22Rv1 (cell line): Measurements from ENCODE around the gene TBC1D22A.
A peak's percentile ranks its signal among the peaks of the same experiment; 100 is the strongest.

ENCODE experiments used
- H3K27ac ChIP-seq: fragments of 450-650 bp; 2 replicates; pipeline ENCODE4 v1.5.1; 2017
- CTCF ChIP-seq: fragments of 450-650 bp; IDR thresholded peaks from 2 replicates; pipeline ENCODE4 v1.5.1; 2017; ENCODE audit warnings: mild to moderate bottlenecking
- ZFX ChIP-seq: fragments of 450-650 bp; IDR thresholded peaks from 2 replicates; pipeline ENCODE4 v1.6.1; 2017; ENCODE audit warnings: antibody characterized with exemption, borderline replicate concordance

The TBC1D22A gene

GRCh38 chr22:46749682-46750529 is 12.5 kb upstream of the TBC1D22A start:
- H3K27ac ChIP-seq, result no peak overlapping the region
- TF ChIP-seq ZFX, result no peak

GRCh38 chr22:46750530-46750800 is 12.0 kb upstream of the TBC1D22A start:
- no peak overlapping the region for H3K27ac ChIP-seq

DNA sequence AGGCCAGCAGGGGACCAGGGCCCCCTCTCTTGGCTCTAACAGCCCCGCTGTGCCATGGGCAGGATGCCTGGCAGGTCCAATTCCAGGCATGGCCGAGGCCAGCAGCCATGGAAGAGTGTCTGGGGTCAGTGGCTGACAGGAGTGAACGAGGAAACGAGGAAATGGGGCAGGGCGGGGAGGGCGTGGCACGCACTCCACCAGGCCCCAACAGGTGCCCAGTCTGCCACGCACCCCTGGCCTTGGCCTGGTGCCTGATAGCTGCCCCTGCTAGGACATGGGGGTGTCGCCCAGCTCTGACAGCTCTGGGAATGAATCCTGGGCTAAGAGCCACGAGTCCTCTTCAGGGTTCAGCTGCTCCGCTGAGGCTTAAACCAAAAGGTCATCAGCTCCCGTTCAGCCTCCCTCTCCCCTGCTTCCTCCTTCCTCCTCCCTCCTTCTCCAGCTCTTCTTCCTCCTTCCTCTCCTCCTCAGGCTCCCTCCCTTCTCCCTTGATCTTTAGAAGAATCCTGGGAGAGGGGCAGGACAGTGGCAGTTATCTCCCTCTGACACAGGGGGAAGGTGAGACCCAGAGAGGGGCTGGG is 11.5 kb upstream of the TBC1D22A start:
- TF ChIP-seq ZFX (no peak), CTCF (no peak)
- no peak overlapping the region for H3K27ac ChIP-seq

More at GRCh38 chr22:46750530-46750800, 12.0 kb upstream of the TBC1D22A start:
- TF ChIP-seq CTCF (no peak), ZFX (no peak)

DNA sequence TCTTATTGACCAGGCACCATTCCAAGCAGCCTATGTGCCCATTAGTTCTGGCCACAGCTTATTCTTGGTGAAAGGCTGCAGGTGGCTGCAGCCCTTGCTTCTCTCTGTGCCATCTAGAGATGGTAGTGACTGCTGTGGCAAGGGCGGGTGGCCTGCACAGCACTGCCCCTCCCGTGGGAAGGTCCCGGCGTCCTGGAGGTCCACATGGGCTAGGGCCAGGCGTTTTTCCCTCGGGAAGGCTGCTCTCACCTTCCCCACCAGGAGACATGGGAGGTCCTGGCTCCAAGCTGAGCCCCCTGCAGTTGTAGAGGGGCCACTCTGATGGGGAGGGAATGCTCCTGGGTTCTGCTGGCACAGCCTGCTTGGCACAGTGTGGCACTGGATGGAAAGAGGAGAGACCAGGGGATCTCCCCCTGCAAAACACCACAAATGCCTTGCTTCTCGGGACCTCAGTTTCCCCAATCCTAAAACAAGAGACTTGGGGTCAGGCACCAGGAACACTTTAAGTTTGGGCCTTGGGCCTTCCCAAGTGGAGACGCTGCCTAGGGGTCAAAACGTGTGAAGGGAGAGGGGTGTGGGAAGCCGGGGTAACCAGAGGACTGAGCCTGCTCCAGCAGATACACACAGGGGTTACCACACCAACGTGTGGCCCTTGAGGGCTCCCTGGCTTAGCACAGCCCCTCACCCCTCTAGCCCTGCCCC is 10.0 kb upstream of the TBC1D22A start:
- H3K27ac ChIP-seq, result no peak overlapping the region
- TF ChIP-seq ZFX (no peak), CTCF (no peak)

GRCh38 chr22:46752988-46753310 is 9.5 kb upstream of the TBC1D22A start:
- no peak overlapping the region for H3K27ac ChIP-seq
- TF ChIP-seq ZFX, result no peak
- no peak for TF ChIP-seq CTCF

DNA sequence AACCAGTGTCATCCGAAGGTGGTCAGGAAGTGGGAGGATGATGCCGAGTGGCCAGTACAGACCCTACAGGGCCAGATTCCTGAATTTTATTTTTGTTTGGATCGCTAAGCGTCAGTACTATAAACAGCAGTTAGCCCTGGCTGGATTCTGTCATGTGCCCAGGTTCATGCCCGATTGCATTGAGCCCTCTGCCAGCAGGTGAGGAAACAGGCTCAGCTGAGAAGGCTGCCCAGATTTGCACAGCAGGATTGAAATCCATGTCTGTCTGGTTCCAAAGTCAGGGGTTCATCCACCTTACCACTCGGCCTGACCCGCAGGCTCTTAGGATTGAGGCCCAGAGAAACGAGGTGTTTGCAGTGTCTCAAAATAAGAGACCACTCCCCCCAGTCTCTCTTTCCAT is 9.1 kb upstream of the TBC1D22A start:
- TF ChIP-seq CTCF, result no peak
- no peak for TF ChIP-seq ZFX
- no peak overlapping the region for H3K27ac ChIP-seq

DNA sequence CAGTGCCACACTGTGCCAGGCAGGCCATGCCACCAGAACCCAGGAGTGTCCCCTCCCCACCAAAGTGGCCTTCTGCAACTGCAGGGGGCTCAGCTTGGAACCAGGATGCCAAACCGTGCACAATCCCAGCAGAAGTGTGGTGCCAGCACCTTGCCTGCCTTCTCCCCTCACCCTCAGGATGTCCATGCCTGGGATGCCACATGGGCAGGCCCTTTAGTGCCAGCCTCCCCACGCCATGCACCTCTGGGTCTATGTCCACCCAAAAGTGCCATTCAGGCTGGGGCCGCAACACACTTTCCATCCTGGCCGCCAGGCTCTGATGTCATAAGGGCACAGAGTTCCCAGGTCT is 8.7 kb upstream of the TBC1D22A start:
- no peak for TF ChIP-seq CTCF
- peak overlapping the region; percentile 46 for H3K27ac ChIP-seq
